Mesendoderm (in vitro differentiated cells): Measurements from ENCODE around the gene PRRT4. TPM values are rescaled to one million over a fixed set of nuclear protein-coding genes. Genes with fewer than 3 reads are reported as not detected.

ENCODE experiments used
- DNase-seq: peaks from one replicate; pipeline ENCODE4 v3.0.0; 2013
- H2AK5ac ChIP-seq: 2 replicates; pipeline ENCODE4 v1.6.1; 2013; ENCODE audit warnings: low read length, inconsistent platforms
- H2BK120ac ChIP-seq: 2 replicates; pipeline ENCODE4 v1.6.1; 2013; ENCODE audit warnings: low read depth, mild to moderate bottlenecking, low read length, moderate library complexity, mixed read lengths
- H2BK15ac ChIP-seq: replicated peaks from 2 replicates; pipeline ENCODE4 v1.6.1; 2013; ENCODE audit warnings: low read depth, mild to moderate bottlenecking, moderate library complexity
- H2BK5ac ChIP-seq: 2 replicates; pipeline ENCODE4 v1.6.1; 2013; ENCODE audit warnings: low read length, inconsistent platforms
- H3K18ac ChIP-seq: 2 replicates; pipeline ENCODE4 v1.6.1; 2013; ENCODE audit warnings: mild to moderate bottlenecking, low read length, mixed read lengths
- H3K23ac ChIP-seq: one replicate; pipeline ENCODE4 v1.6.1; 2013; ENCODE audit warnings: low read length
- H3K27ac ChIP-seq: 2 replicates; pipeline ENCODE4 v1.5.1; 2013; ENCODE audit warnings: low read depth, mild to moderate bottlenecking, inconsistent platforms, low read length, moderate library complexity
- H3K27me3 ChIP-seq: 2 replicates; pipeline ENCODE4 v1.6.1; 2013; ENCODE audit warnings: low read length, control low read depth, mild to moderate bottlenecking, inconsistent platforms; ENCODE audit not compliant: insufficient read depth, poor library complexity
- H3K36me3 ChIP-seq: 2 replicates; pipeline ENCODE4 v1.6.1; 2013; ENCODE audit warnings: low read length, inconsistent platforms; ENCODE audit not compliant: control insufficient read depth, insufficient read depth
- H3K4ac ChIP-seq: one replicate; pipeline ENCODE4 v1.6.1; 2013; ENCODE audit warnings: low read depth, mild to moderate bottlenecking, low read length, moderate library complexity
- H3K4me1 ChIP-seq: 2 replicates; pipeline ENCODE4 v1.6.1; 2013; ENCODE audit warnings: low read depth, low read length, inconsistent platforms; ENCODE audit not compliant: control insufficient read depth
- H3K4me2 ChIP-seq: 2 replicates; pipeline ENCODE4 v1.6.1; 2013; ENCODE audit warnings: low read length
- H3K4me3 ChIP-seq: 2 replicates; pipeline ENCODE4 v1.5.1; 2013; ENCODE audit warnings: mild to moderate bottlenecking, low read length
- H3K56ac ChIP-seq: one replicate; pipeline ENCODE4 v1.6.1; 2013; ENCODE audit warnings: low read length
- H3K79me1 ChIP-seq: 2 replicates; pipeline ENCODE4 v1.6.1; 2013; ENCODE audit warnings: low read length, inconsistent platforms
- H3K79me2 ChIP-seq: 2 replicates; pipeline ENCODE4 v1.6.1; 2013; ENCODE audit warnings: mild to moderate bottlenecking, low read length; ENCODE audit not compliant: control insufficient read depth, insufficient read depth
- H3K9ac ChIP-seq: 2 replicates; pipeline ENCODE4 v1.6.1; 2013; ENCODE audit warnings: low read length, inconsistent platforms
- H4K5ac ChIP-seq: one replicate; pipeline ENCODE4 v1.6.1; 2013; ENCODE audit warnings: low read length
- H4K8ac ChIP-seq: one replicate; pipeline ENCODE4 v1.6.1; 2013; ENCODE audit warnings: low read depth, mild to moderate bottlenecking, control low read depth, low read length, moderate library complexity
- WGBS: extraction: QIAGEN DNeasy Blood & Tissue Kit; methylation state at CpG from one replicate; pipeline ENCODE4 v1.1.7; 2013; ENCODE audit warnings: low lambda C conversion rate, missing lambda C conversion rate; ENCODE audit not compliant: insufficient coverage; ENCODE audit errors: extremely low coverage; 5-methylcytosine and 5-hydroxymethylcytosine counted together
- small RNA-seq: library from polyadenylated mRNA; stranded (forward); fragments of <200 nt; extraction: miRNeasy Mini kit (QIAGEN cat#:217004); gene quantifications from one replicate; pipeline ENCODE3, GENCODE V24; 2013; ENCODE audit not compliant: insufficient read depth

Gene PRRT4

GRCh38 chr7:128303643-128304042, 57.8 kb downstream of the PRRT4 start:
- Histone ChIP-seq H3K4ac (no peak overlapping the region), H3K27me3 (no peaks in the 10 kb centered on the region), H3K9ac (no peak overlapping the region), H3K4me2 (no peak overlapping the region), H2BK120ac (no peak overlapping the region), H2BK5ac (no peak overlapping the region), H3K4me1 (peaks cover 2% of the 10 kb centered on the region), H3K56ac (no peak overlapping the region), H3K18ac (no peak overlapping the region), H3K36me3 (no peaks in the 10 kb centered on the region), H3K27ac (no peak overlapping the region), H2AK5ac (no peak overlapping the region), H3K23ac (no peak overlapping the region), H4K8ac (no peak overlapping the region), H3K79me2 (no peaks in the 10 kb centered on the region), H3K4me3 (no peak overlapping the region), H4K5ac (no peak overlapping the region), H2BK15ac (no peak overlapping the region), H3K79me1 (no peaks in the 10 kb centered on the region)
- WGBS: no CpG with 5 or more reads among the region's 5 CpGs
- DNase-seq: no peak

- no peak for DNase-seq
- Histone ChIP-seq H3K4me2 (no peak overlapping the region), H3K79me1 (no peaks in the 10 kb centered on the region), H3K4ac (no peak overlapping the region), H2BK120ac (no peak overlapping the region), H3K18ac (no peak overlapping the region), H4K5ac (no peak overlapping the region), H3K27me3 (no peaks in the 10 kb centered on the region), H3K27ac (no peak overlapping the region), H3K23ac (no peak overlapping the region), H3K4me3 (no peak overlapping the region), H2BK5ac (no peak overlapping the region), H2BK15ac (no peak overlapping the region), H3K4me1 (peaks cover 2% of the 10 kb centered on the region), H3K79me2 (no peaks in the 10 kb centered on the region), H4K8ac (no peak overlapping the region), H3K9ac (no peak overlapping the region), H3K36me3 (no peaks in the 10 kb centered on the region), H2AK5ac (no peak overlapping the region), H3K56ac (no peak overlapping the region)
- no CpG with 5 or more reads among the region's 2 CpGs for WGBS
Measured at GRCh38 chr7:128303133-128303532, 58.4 kb downstream of the PRRT4 start.

GRCh38 chr7:128302139-128302538, 59.4 kb downstream of the PRRT4 start:
- Histone ChIP-seq H3K18ac (no peak overlapping the region), H2BK5ac (no peak overlapping the region), H4K5ac (no peak overlapping the region), H3K4me3 (no peak overlapping the region), H3K27me3 (no peaks in the 10 kb centered on the region), H3K79me1 (no peaks in the 10 kb centered on the region), H3K9ac (no peak overlapping the region), H2BK15ac (no peak overlapping the region), H3K56ac (no peak overlapping the region), H3K4me1 (peaks cover 2% of the 10 kb centered on the region), H3K27ac (no peak overlapping the region), H3K36me3 (no peaks in the 10 kb centered on the region), H2AK5ac (no peak overlapping the region), H2BK120ac (no peak overlapping the region), H3K23ac (no peak overlapping the region), H4K8ac (no peak overlapping the region), H3K4me2 (no peak overlapping the region), H3K79me2 (no peaks in the 10 kb centered on the region), H3K4ac (no peak overlapping the region)
- DNase-seq: no peak
- no CpG with 5 or more reads among the region's 10 CpGs for WGBS

Small RNA genes within 50 kb of the gene (small RNA-seq; reads per million reads assigned to genes)
- not detected for gene RNU7-27P
